ENCODE measurements around the gene SLC8A3. TPM values are rescaled to one million over a fixed set of nuclear protein-coding genes. Genes with fewer than 3 reads are reported as not detected.
A peak's percentile ranks its signal among the peaks of the same experiment; 100 is the strongest.

SLC8A3 gene
- total and polyA plus RNA-seq, 2 of the 13 experiments (the other 11 are each of a cell fraction or from before 2014, with no cell fraction given) = 0.01 to 0.02 TPM

DNA sequence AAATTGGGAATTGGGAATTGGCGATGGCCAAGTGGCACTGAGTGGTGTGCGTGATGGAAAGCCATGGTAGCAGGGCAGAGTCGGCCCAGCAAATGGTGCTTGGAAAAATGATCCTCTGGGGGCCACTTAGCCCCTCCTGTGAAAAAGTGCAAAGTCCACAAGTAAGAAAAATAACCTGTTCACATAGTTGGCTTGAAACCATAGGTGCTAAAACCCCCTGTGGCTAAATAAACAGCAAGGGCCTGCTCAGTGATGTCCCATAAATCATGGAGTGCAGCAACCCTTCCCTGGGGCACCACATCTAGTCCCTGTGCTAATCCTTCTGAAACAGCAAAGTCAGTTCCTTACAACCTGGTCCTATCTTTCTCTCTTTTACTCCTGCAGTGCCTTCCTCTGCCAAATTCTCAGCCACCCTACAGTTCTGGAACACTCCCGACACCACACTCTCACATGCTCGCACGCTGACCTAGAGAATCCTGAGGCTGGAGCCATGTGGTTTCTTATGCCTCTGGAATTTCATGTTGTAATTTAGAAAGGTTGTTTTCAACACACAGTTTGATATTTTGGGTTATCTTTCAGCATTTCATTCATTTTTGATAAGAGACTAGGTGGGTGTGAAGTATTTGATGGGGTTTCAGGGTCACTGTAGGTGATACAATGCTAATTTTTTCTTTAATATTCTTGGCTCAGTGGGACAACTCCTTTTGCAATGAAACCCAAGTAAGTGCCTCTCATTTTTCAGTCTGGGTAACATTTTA lies 186.0 kb downstream of the SLC8A3 start (continued):
- TF ChIP-seq MXD1 (CRISPR knock-in tag; IDR thresholded peaks at IDR 0.05) (no peak), ZNF296 (CRISPR knock-in tag; conservative IDR thresholded peaks at IDR 0.05) (no peak), ZMYM4 (CRISPR knock-in tag; IDR thresholded peaks at IDR 0.05) (peak; percentile 52; the same call in 1 of the 2 replicates), ZNF367 (CRISPR knock-in tag; IDR thresholded peaks at IDR 0.05; ENCODE audit: borderline replicate concordance) (no peak), ZBTB20 (CRISPR knock-in tag; IDR thresholded peaks at IDR 0.05; ENCODE audit: borderline replicate concordance, low read depth) (no peak), PPARG (CRISPR knock-in tag; conservative IDR thresholded peaks at IDR 0.05) (peak; percentile 51; the same call in 1 of the 2 replicates), ZNF264 (CRISPR knock-in tag; IDR thresholded peaks at IDR 0.05) (peak; percentile 39; the same call in 1 of the 2 replicates), ATAD3A (CRISPR knock-in tag; IDR thresholded peaks at IDR 0.05) (no peak), PAWR (CRISPR knock-in tag; IDR thresholded peaks at IDR 0.05; ENCODE audit: borderline replicate concordance) (no peak), NCOA2 (CRISPR knock-in tag; IDR thresholded peaks at IDR 0.05) (no peak), ZBTB7B (CRISPR knock-in tag; IDR thresholded peaks at IDR 0.05) (peak; percentile 55; the same call in 1 of the 2 replicates), ZNF121 (CRISPR knock-in tag; IDR thresholded peaks at IDR 0.05) (peak; percentile 61; the same call in 1 of the 2 replicates), HCFC1 (IDR thresholded peaks at IDR 0.05; ENCODE audit: low read depth, low read length) (no peak), PAXIP1 (CRISPR knock-in tag; conservative IDR thresholded peaks at IDR 0.05) (peak; percentile 77), TBX2 (CRISPR knock-in tag; IDR thresholded peaks at IDR 0.05; ENCODE audit: borderline replicate concordance) (peak; percentile 40; the same call in 1 of the 2 replicates), SIX1 (CRISPR knock-in tag; IDR thresholded peaks at IDR 0.05; ENCODE audit: borderline replicate concordance) (peak; percentile 51; the same call in 1 of the 2 replicates), JUNB (CRISPR knock-in tag; IDR thresholded peaks at IDR 0.05; ENCODE audit: borderline replicate concordance) (no peak), CHCHD3 (CRISPR knock-in tag; IDR thresholded peaks at IDR 0.05) (no peak), RFXAP (CRISPR knock-in tag; IDR thresholded peaks at IDR 0.05; ENCODE audit: borderline replicate concordance) (no peak), MAFG (CRISPR knock-in tag; IDR thresholded peaks at IDR 0.05) (no peak), HNF4A (CRISPR knock-in tag; IDR thresholded peaks at IDR 0.05) (peak; percentile 87), SIX4 (CRISPR knock-in tag; IDR thresholded peaks at IDR 0.05) (peak; percentile 48; the same call in 1 of the 2 replicates)
- TF ChIP-seq, protein P1, sequence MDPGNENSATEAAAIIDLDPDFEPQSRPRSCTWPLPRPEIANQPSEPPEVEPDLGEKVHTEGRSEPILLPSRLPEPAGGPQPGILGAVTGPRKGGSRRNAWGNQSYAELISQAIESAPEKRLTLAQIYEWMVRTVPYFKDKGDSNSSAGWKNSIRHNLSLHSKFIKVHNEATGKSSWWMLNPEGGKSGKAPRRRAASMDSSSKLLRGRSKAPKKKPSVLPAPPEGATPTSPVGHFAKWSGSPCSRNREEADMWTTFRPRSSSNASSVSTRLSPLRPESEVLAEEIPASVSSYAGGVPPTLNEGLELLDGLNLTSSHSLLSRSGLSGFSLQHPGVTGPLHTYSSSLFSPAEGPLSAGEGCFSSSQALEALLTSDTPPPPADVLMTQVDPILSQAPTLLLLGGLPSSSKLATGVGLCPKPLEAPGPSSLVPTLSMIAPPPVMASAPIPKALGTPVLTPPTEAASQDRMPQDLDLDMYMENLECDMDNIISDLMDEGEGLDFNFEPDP (CRISPR knock-in tag; conservative IDR thresholded peaks at IDR 0.05) = no peak
- TF ChIP-seq, protein P2, sequence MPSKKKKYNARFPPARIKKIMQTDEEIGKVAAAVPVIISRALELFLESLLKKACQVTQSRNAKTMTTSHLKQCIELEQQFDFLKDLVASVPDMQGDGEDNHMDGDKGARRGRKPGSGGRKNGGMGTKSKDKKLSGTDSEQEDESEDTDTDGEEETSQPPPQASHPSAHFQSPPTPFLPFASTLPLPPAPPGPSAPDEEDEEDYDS (CRISPR knock-in tag; IDR thresholded peaks at IDR 0.05) = no peak
